Neural cell (in vitro differentiated cells): Measurements from ENCODE around the gene ORC1. TPM values are rescaled to one million over a fixed set of nuclear protein-coding genes. Genes with fewer than 3 reads are reported as not detected.
A peak's percentile ranks its signal among the peaks of the same experiment; 100 is the strongest.

Experiments
- H2AFZ ChIP-seq: fragments of 200-600, 300-800 bp; sonication (generic), shearing (Covaris generic); 2 replicates; pipeline ENCODE4 v1.6.0; 2014; ENCODE audit warnings: low read depth, mild to moderate bottlenecking, antibody characterized with exemption, low read length, moderate library complexity
- H3F3A ChIP-seq: fragments of 200-600 bp; shearing (Covaris generic); 2 replicates; pipeline ENCODE4 v1.6.1; 2016; ENCODE audit warnings: mild to moderate bottlenecking, moderate library complexity, mixed read lengths, antibody characterized with exemption, low read length; ENCODE audit not compliant: insufficient read depth, poor library complexity, severe bottlenecking
- H3K27ac ChIP-seq: fragments of 200-600, 300-800 bp; sonication (generic), shearing (Covaris generic); 2 replicates; pipeline ENCODE4 v1.5.1; 2014; ENCODE audit warnings: mild to moderate bottlenecking, low read length, moderate library complexity
- H3K27me3 ChIP-seq: fragments of 300-800, 200-600 bp; sonication (generic), shearing (Covaris generic); 2 replicates; pipeline ENCODE4 v1.6.0; 2014; ENCODE audit warnings: mild to moderate bottlenecking, low read depth, low read length, moderate library complexity; ENCODE audit not compliant: insufficient read depth
- H3K36me3 ChIP-seq: fragments of 300-800, 200-600 bp; sonication (generic), shearing (Covaris generic); 2 replicates; pipeline ENCODE4 v1.5.1; 2014; ENCODE audit warnings: mild to moderate bottlenecking, antibody characterized with exemption, low read length, moderate library complexity; ENCODE audit not compliant: insufficient read depth
- H3K4me2 ChIP-seq: fragments of 300-800, 200-600 bp; sonication (generic), shearing (Covaris generic); 2 replicates; pipeline ENCODE4 v1.6.0; 2014; ENCODE audit warnings: mild to moderate bottlenecking, low read length
- H3K4me3 ChIP-seq: fragments of 300-800, 200-600 bp; sonication (generic), shearing (Covaris generic); 2 replicates; pipeline ENCODE4 v1.5.1; 2014; ENCODE audit warnings: mild to moderate bottlenecking, low read length, moderate library complexity
- H3K79me2 ChIP-seq: fragments of 200-600 bp; shearing (Covaris generic); replicated peaks from 2 replicates; pipeline ENCODE4 v1.6.0; 2014; ENCODE audit warnings: mild to moderate bottlenecking, low read length, moderate library complexity; ENCODE audit not compliant: insufficient read depth
- H3K9ac ChIP-seq: fragments of 300-800, 200-600 bp; sonication (generic), shearing (Covaris generic); 2 replicates; pipeline ENCODE4 v1.6.1; 2016; ENCODE audit warnings: mild to moderate bottlenecking, low read length, mixed read lengths
- H3K9me2 ChIP-seq: fragments of 200-600 bp; shearing (Covaris generic); 2 replicates; pipeline ENCODE4 v1.6.1; 2016; ENCODE audit warnings: mild to moderate bottlenecking, low read length, mixed read lengths; ENCODE audit not compliant: insufficient read depth
- H3K9me3 ChIP-seq: fragments of 200-600, 300-800 bp; sonication (generic), shearing (Covaris generic); 2 replicates; pipeline ENCODE4 v1.6.1; 2016; ENCODE audit warnings: mild to moderate bottlenecking, mixed run types, low read length, moderate library complexity, mixed read lengths
- H4K20me1 ChIP-seq: fragments of 200-600 bp; shearing (Covaris generic); 2 replicates; pipeline ENCODE4 v1.6.1; 2016; ENCODE audit warnings: mild to moderate bottlenecking, mixed run types; ENCODE audit not compliant: insufficient read depth
- CTCF ChIP-seq: fragments of 450-650 bp; IDR thresholded peaks from 2 replicates; pipeline ENCODE4 v1.5.1; 2014; ENCODE audit warnings: antibody characterized with exemption, mild to moderate bottlenecking, moderate library complexity; ENCODE audit not compliant: poor library complexity, severe bottlenecking
- EP300 ChIP-seq: fragments of 450-650 bp; conservative IDR thresholded peaks from 2 replicates; pipeline ENCODE4 v1.6.1; 2014; ENCODE audit warnings: antibody characterized with exemption, mild to moderate bottlenecking, moderate library complexity; ENCODE audit not compliant: poor library complexity, severe bottlenecking
- EZH2 ChIP-seq: fragments of 200-600, 300-800 bp; shearing (Covaris generic), sonication (generic); IDR thresholded peaks from 2 replicates; pipeline ENCODE4 v1.6.1; 2014; ENCODE audit warnings: antibody characterized with exemption, low read length, borderline replicate concordance, mild to moderate bottlenecking; ENCODE audit not compliant: insufficient read depth, poor library complexity, severe bottlenecking
- MXI1 ChIP-seq: fragments of 450-650 bp; conservative IDR thresholded peaks from 2 replicates; pipeline ENCODE4 v1.6.1; 2014; ENCODE audit warnings: antibody characterized with exemption, mild to moderate bottlenecking; ENCODE audit not compliant: poor library complexity, severe bottlenecking
- POLR2AphosphoS5 ChIP-seq: IDR thresholded peaks from 2 replicates; pipeline ENCODE4 v1.6.1; 2012
- RAD21 ChIP-seq: fragments of 450-650 bp; conservative IDR thresholded peaks from 2 replicates; pipeline ENCODE4 v1.6.1; 2014; ENCODE audit warnings: antibody characterized with exemption, mild to moderate bottlenecking, moderate library complexity
- SMC3 ChIP-seq: fragments of 450-650 bp; conservative IDR thresholded peaks from 2 replicates; pipeline ENCODE4 v1.6.1; 2014; ENCODE audit warnings: antibody characterized with exemption, mild to moderate bottlenecking, moderate library complexity; ENCODE audit not compliant: poor library complexity
- TAF1 ChIP-seq: IDR thresholded peaks from 2 replicates; pipeline ENCODE4 v1.6.1; 2012; ENCODE audit warnings: low read depth
- polyA plus RNA-seq: library from polyadenylated mRNA; depleted of rRNA; stranded (reverse); fragments of >200 nt; gene quantifications from 2 replicates; pipeline ENCODE4 v1.2.3, GENCODE V29; 2014
- TF ChIP-seq, protein P1 (sequence below): IDR thresholded peaks from 2 replicates; pipeline ENCODE4 v1.6.1; 2012; ENCODE audit warnings: borderline replicate concordance

Gene ORC1
- polyA plus RNA-seq, 1 donor from 2014 or later = 0.64 TPM

GRCh38 chr1:52352690-52353089 lies 51.5 kb downstream of the ORC1 start:
- Histone ChIP-seq H3K9ac (no peak overlapping the region), H3K4me3 (no peak overlapping the region), H3F3A (no peaks in the 10 kb centered on the region), H3K79me2 (no peaks in the 10 kb centered on the region), H4K20me1 (no peaks in the 10 kb centered on the region), H3K9me2 (no peaks in the 10 kb centered on the region), H2AFZ (no peak overlapping the region), H3K27ac (no peak overlapping the region), H3K4me2 (no peak overlapping the region), H3K9me3 (no peaks in the 10 kb centered on the region), H3K27me3 (no peaks in the 10 kb centered on the region), H3K36me3 (peaks cover 4% of the 10 kb centered on the region)
- TF ChIP-seq CTCF (no peak), EP300 (no peak), TAF1 (no peak), SMC3 (no peak), POLR2AphosphoS5 (peak; percentile 18), EZH2 (no peak)
- TF ChIP-seq, protein P1, sequence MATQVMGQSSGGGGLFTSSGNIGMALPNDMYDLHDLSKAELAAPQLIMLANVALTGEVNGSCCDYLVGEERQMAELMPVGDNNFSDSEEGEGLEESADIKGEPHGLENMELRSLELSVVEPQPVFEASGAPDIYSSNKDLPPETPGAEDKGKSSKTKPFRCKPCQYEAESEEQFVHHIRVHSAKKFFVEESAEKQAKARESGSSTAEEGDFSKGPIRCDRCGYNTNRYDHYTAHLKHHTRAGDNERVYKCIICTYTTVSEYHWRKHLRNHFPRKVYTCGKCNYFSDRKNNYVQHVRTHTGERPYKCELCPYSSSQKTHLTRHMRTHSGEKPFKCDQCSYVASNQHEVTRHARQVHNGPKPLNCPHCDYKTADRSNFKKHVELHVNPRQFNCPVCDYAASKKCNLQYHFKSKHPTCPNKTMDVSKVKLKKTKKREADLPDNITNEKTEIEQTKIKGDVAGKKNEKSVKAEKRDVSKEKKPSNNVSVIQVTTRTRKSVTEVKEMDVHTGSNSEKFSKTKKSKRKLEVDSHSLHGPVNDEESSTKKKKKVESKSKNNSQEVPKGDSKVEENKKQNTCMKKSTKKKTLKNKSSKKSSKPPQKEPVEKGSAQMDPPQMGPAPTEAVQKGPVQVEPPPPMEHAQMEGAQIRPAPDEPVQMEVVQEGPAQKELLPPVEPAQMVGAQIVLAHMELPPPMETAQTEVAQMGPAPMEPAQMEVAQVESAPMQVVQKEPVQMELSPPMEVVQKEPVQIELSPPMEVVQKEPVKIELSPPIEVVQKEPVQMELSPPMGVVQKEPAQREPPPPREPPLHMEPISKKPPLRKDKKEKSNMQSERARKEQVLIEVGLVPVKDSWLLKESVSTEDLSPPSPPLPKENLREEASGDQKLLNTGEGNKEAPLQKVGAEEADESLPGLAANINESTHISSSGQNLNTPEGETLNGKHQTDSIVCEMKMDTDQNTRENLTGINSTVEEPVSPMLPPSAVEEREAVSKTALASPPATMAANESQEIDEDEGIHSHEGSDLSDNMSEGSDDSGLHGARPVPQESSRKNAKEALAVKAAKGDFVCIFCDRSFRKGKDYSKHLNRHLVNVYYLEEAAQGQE = no peak

GRCh38 chr1:52348704-52349300 lies 55.4 kb downstream of the ORC1 start:
- Histone ChIP-seq H3K27ac (no peak overlapping the region), H3K9me2 (no peaks in the 10 kb centered on the region), H3K36me3 (no peaks in the 10 kb centered on the region), H3K4me3 (no peak overlapping the region), H3K27me3 (no peaks in the 10 kb centered on the region), H3K9me3 (no peaks in the 10 kb centered on the region), H3K4me2 (no peak overlapping the region), H3K79me2 (no peaks in the 10 kb centered on the region), H3K9ac (no peak overlapping the region), H3F3A (no peaks in the 10 kb centered on the region), H2AFZ (no peak overlapping the region), H4K20me1 (no peaks in the 10 kb centered on the region)
- no peak for TF ChIP-seq EP300
- peak; percentile 39 for TF ChIP-seq CTCF
- TF ChIP-seq TAF1 = no peak
- no peak for TF ChIP-seq EZH2
- peak; percentile 48 for TF ChIP-seq RAD21
- TF ChIP-seq MXI1 = no peak
- TF ChIP-seq, protein P1 = no peak
